ENCODE results near the gene OR2L5.

The OR2L5 gene

DNA sequence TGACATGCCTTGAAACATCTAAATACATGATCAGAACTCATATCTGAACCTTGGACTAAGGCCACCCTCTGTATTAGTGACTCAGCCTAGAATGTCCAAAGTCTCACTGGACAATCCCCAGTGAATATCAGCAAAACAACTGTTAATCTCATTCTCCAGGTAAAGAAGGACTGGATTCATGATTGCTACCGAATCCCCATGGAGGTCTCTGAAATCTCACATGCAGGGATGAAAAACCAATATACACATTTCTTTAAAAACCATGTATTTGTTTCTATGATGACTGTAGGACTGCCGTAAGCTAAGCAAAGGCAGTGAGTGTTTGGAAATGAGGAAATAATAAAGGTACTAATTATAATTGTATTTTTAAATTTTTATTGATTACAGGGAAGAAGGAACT, 33.1 kb downstream of the OR2L5 start, which contains the start of gene OR2L3:
OR2L3 (plus strand) TSS at position 301 of the 400 bp plus-strand sequence. CDS start 13,846 bp downstream, outside the sequence.
- Histone ChIP-seq H3K36me3 (ENCODE audit: insufficient read depth, low read length) (no peaks in the 10 kb centered on the region), H3K4me2 (ENCODE audit: insufficient read depth, low read length) (no peak within 1 kb of the TSS), H3K79me2 (ENCODE audit: insufficient read depth, low read length) (no peaks in the 10 kb centered on the region), H3K27me3 (ENCODE audit: insufficient read depth, low read length, poor library complexity) (no peaks in the 10 kb centered on the region), H3K27ac (ENCODE audit: low read length) (no peak within 1 kb of the TSS), H3K9me3 (ENCODE audit: insufficient read depth, low read length, severe bottlenecking) (no peaks in the 10 kb centered on the region), H4K20me1 (ENCODE audit: insufficient read depth, low read length) (no peaks in the 10 kb centered on the region), H3K4me1 (ENCODE audit: insufficient read depth, low read length) (no peaks in the 10 kb centered on the region), H3K9ac (ENCODE audit: low read depth, low read length) (no peak within 1 kb of the TSS), H2AFZ (ENCODE audit: low read depth, low read length) (no peak within 1 kb of the TSS), H3K4me3 (ENCODE audit: low read depth in 1 of 2, low read length in 2 of 2) (no peak within 1 kb of the TSS)
- DNase-seq (no peak), ATAC-seq (ENCODE audit: insufficient read depth, low read depth) (no peak)
- TF ChIP-seq EZH2 (IDR thresholded peaks at IDR 0.05; ENCODE audit: borderline replicate concordance, low read depth, low read length, severe bottlenecking) = no peak
- TF ChIP-seq CTCF (IDR thresholded peaks at IDR 0.05; ENCODE audit: borderline replicate concordance, extremely low read depth, low read length, poor library complexity, severe bottlenecking) = no peak

GRCh38 chr1:248047008-248047407, 33.5 kb downstream of the OR2L5 start:
- H4K20me1 ChIP-seq (ENCODE audit: insufficient read depth, low read length) = no peaks in the 10 kb centered on the region
- ATAC-seq (ENCODE audit: insufficient read depth, low read depth) (no peak), DNase-seq (no peak)
- no peaks in the 10 kb centered on the region for H3K79me2 ChIP-seq (ENCODE audit: insufficient read depth, low read length)
- no peak overlapping the region for H2AFZ ChIP-seq (ENCODE audit: low read depth, low read length)
- no peak for TF ChIP-seq CTCF (IDR thresholded peaks at IDR 0.05; ENCODE audit: borderline replicate concordance, extremely low read depth, low read length, poor library complexity, severe bottlenecking)
- TF ChIP-seq EZH2 (IDR thresholded peaks at IDR 0.05; ENCODE audit: borderline replicate concordance, low read depth, low read length, severe bottlenecking) = no peak
- no peaks in the 10 kb centered on the region for H3K4me1 ChIP-seq (ENCODE audit: insufficient read depth, low read length)
- H3K27me3 ChIP-seq (ENCODE audit: insufficient read depth, low read length, poor library complexity) = no peaks in the 10 kb centered on the region
- no peak overlapping the region for H3K9ac ChIP-seq (ENCODE audit: low read depth, low read length)
- no peaks in the 10 kb centered on the region for H3K36me3 ChIP-seq (ENCODE audit: insufficient read depth, low read length)
- H3K4me3 ChIP-seq (ENCODE audit: low read depth in 1 of 2, low read length in 2 of 2) = no peak overlapping the region
- no peak overlapping the region for H3K4me2 ChIP-seq (ENCODE audit: insufficient read depth, low read length)
- H3K9me3 ChIP-seq (ENCODE audit: insufficient read depth, low read length, severe bottlenecking) = no peaks in the 10 kb centered on the region
- H3K27ac ChIP-seq (ENCODE audit: low read length) = no peak overlapping the region

GRCh38 chr1:248054671-248055070, 41.2 kb downstream of the OR2L5 start:
- no peaks in the 10 kb centered on the region for H3K36me3 ChIP-seq (ENCODE audit: insufficient read depth, low read length)
- H2AFZ ChIP-seq (ENCODE audit: low read depth, low read length) = no peak overlapping the region
- H3K4me2 ChIP-seq (ENCODE audit: insufficient read depth, low read length) = no peak overlapping the region
- TF ChIP-seq EZH2 (IDR thresholded peaks at IDR 0.05; ENCODE audit: borderline replicate concordance, low read depth, low read length, severe bottlenecking) = no peak
- TF ChIP-seq CTCF (IDR thresholded peaks at IDR 0.05; ENCODE audit: borderline replicate concordance, extremely low read depth, low read length, poor library complexity, severe bottlenecking) = no peak
- no peaks in the 10 kb centered on the region for H3K79me2 ChIP-seq (ENCODE audit: insufficient read depth, low read length)
- H4K20me1 ChIP-seq (ENCODE audit: insufficient read depth, low read length) = no peaks in the 10 kb centered on the region
- DNase-seq (no peak), ATAC-seq (ENCODE audit: insufficient read depth, low read depth) (no peak)
- H3K27ac ChIP-seq (ENCODE audit: low read length) = no peak overlapping the region
- H3K4me3 ChIP-seq (ENCODE audit: low read depth in 1 of 2, low read length in 2 of 2) = no peak overlapping the region
- H3K9ac ChIP-seq (ENCODE audit: low read depth, low read length) = no peak overlapping the region
- H3K9me3 ChIP-seq (ENCODE audit: insufficient read depth, low read length, severe bottlenecking) = no peaks in the 10 kb centered on the region
- H3K27me3 ChIP-seq (ENCODE audit: insufficient read depth, low read length, poor library complexity) = no peaks in the 10 kb centered on the region
- no peaks in the 10 kb centered on the region for H3K4me1 ChIP-seq (ENCODE audit: insufficient read depth, low read length)

GRCh38 chr1:248055261-248055660, 41.8 kb downstream of the OR2L5 start:
- H3K4me1 ChIP-seq (ENCODE audit: insufficient read depth, low read length) = no peaks in the 10 kb centered on the region

More at GRCh38 chr1:248055261-248055660, 41.8 kb downstream of the OR2L5 start:
- Histone ChIP-seq H3K4me3 (ENCODE audit: low read depth in 1 of 2, low read length in 2 of 2) (no peak overlapping the region), H3K9ac (ENCODE audit: low read depth, low read length) (no peak overlapping the region), H3K27ac (ENCODE audit: low read length) (no peak overlapping the region), H3K79me2 (ENCODE audit: insufficient read depth, low read length) (no peaks in the 10 kb centered on the region), H3K4me2 (ENCODE audit: insufficient read depth, low read length) (no peak overlapping the region), H3K27me3 (ENCODE audit: insufficient read depth, low read length, poor library complexity) (no peaks in the 10 kb centered on the region), H3K36me3 (ENCODE audit: insufficient read depth, low read length) (no peaks in the 10 kb centered on the region), H3K9me3 (ENCODE audit: insufficient read depth, low read length, severe bottlenecking) (no peaks in the 10 kb centered on the region), H4K20me1 (ENCODE audit: insufficient read depth, low read length) (no peaks in the 10 kb centered on the region), H2AFZ (ENCODE audit: low read depth, low read length) (no peak overlapping the region)
- no peak for ATAC-seq (ENCODE audit: insufficient read depth, low read depth)
- TF ChIP-seq CTCF (IDR thresholded peaks at IDR 0.05; ENCODE audit: borderline replicate concordance, extremely low read depth, low read length, poor library complexity, severe bottlenecking) (no peak), EZH2 (IDR thresholded peaks at IDR 0.05; ENCODE audit: borderline replicate concordance, low read depth, low read length, severe bottlenecking) (no peak)
- DNase-seq = no peak

Measured in DND-41 (cell line).